ENCODE data around the gene KCNK7.
A peak's percentile ranks its signal among the peaks of the same experiment; 100 is the strongest.

The KCNK7 gene

DNA sequence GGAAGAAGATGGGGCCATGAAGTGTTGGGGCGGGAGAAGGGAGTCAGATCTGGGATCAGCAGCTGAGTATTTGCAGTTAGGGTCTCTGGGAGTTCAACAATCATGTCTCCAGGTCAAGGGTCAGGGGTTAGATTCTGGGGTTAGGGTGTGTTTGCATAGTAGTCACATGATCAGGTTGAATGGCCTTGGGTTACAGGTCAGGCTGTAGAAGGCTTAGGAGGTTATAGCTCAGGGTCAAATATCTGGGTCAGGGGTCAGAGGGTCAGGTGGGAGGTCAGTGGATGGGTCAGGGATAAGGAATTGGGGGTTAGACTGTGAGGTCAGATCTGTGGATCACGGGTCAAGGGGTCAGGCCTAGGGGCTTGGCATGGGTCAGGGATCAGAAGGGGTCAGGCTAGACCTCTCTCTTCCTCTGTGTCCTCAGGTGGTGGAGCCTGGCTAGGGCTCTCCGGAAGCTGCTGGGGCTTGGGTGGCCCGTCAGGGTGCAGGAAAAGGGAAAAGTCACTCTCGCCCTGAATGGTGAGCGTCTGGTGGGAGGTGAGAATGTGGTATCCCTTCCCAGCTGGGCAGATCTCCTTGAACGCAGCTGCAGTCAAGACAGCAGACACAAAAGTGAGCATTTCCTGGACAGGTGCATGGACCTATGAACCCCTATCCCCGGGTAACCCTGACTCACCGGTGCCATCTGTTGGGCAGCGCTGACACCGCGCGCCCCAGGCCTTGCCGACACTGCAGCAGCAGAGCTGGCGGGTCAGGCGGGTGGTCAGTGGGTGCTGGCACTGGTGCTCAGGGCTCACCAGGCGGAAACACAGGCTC is 43.8 kb downstream of the KCNK7 start:
- in situ Hi-C loops (cut with HindIII; ENCODE audit: low pct_unique_long_range_greater_than_20kb, low sequenced_read_pairs): no loop called here
- DNase-seq (ENCODE audit: low read depth in 1 of 2, low spot score in 1 of 2): peak in 1 of 2 experiments; percentile 86
- no peak for TF ChIP-seq JUND (IDR thresholded peaks at IDR 0.05; ENCODE audit: low read depth)

DNA sequence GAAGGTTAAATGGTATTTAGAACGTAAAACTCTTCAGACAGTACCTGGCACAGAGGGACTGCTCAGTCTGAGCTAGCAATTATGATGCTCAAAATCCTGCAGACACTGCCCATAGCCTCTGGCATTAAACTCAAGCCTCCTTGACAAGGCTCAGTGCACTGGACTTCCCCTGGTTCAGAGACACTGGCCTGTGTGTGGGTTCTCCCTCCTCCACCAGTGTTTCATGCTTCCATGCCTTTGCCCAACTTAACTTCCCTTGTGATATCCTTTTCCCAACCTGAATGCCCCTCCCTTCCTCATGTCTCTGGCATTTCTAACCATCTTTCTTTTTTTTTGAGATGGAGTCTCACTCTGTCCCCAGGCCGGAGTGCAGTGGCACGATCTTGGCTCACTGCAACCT is 46.5 kb downstream of the KCNK7 start:
- in situ Hi-C loops (cut with HindIII; ENCODE audit: low pct_unique_long_range_greater_than_20kb, low sequenced_read_pairs): no loop called here
- no peak for DNase-seq (ENCODE audit: low read depth in 1 of 2, low spot score in 1 of 2)
- no peak for TF ChIP-seq JUND (IDR thresholded peaks at IDR 0.05; ENCODE audit: low read depth)

DNA sequence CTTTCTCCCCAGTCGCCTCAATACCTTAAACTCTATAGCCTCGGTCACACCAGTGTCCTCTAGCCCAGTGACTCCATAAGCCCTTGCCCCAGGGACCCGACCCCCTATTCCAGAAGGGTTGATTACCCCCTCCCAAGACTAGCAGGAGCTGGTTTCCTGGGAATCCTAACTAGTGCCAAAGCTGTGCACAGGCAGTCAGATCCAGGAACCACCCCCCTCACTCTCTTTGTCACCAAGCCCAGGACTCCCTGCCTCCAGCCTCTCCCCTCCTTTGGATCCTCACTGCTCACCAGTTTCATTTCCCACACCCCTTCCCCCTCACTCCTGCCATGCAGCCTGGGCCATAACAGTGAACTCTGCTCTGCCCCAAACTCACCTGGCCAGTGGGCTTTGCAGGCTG is 47.2 kb downstream of the KCNK7 start:
- no peak for TF ChIP-seq JUND (IDR thresholded peaks at IDR 0.05; ENCODE audit: low read depth)
- in situ Hi-C loops (cut with HindIII; ENCODE audit: low pct_unique_long_range_greater_than_20kb, low sequenced_read_pairs): no loop called here
- no peak for DNase-seq (ENCODE audit: low read depth in 1 of 2, low spot score in 1 of 2)

DNA sequence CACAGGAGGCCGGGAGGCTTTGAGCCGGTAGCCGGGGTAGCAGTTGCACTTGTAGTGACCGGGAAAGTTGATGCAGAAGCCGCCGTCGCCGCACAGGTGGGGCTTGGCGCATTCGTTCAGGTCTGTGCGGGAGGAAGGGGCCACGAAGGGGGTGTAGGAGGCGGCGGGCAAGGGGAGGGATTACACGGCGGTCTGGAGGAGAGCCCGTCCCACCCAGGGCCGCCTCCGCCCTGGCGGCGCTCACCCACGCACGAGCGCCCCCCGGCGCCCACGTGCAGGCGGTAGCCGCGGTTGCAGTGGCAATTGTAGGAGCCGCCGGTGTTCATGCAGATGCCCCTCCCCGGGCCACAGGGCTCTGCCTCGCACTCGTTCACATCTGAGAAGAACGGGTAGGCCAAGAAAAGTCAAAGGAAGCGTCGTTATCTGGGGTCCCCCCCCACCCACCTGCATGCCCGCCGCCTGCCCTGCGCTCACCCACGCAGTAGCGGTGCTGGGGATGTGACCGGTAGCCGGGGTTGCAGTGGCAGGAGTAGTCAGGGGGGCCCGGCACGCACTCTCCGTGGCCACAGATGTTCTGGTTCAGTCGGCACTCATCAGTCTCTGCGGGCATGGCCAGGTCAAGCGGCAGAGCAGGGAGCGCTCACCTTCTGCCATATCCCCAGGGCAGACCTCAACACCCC is 48.0 kb downstream of the KCNK7 start:
- TF ChIP-seq JUND (IDR thresholded peaks at IDR 0.05; ENCODE audit: low read depth): no peak
- DNase-seq (ENCODE audit: low read depth in 1 of 2, low spot score in 1 of 2): no peak
- in situ Hi-C loops (cut with HindIII; ENCODE audit: low pct_unique_long_range_greater_than_20kb, low sequenced_read_pairs): no loop called here

DNA sequence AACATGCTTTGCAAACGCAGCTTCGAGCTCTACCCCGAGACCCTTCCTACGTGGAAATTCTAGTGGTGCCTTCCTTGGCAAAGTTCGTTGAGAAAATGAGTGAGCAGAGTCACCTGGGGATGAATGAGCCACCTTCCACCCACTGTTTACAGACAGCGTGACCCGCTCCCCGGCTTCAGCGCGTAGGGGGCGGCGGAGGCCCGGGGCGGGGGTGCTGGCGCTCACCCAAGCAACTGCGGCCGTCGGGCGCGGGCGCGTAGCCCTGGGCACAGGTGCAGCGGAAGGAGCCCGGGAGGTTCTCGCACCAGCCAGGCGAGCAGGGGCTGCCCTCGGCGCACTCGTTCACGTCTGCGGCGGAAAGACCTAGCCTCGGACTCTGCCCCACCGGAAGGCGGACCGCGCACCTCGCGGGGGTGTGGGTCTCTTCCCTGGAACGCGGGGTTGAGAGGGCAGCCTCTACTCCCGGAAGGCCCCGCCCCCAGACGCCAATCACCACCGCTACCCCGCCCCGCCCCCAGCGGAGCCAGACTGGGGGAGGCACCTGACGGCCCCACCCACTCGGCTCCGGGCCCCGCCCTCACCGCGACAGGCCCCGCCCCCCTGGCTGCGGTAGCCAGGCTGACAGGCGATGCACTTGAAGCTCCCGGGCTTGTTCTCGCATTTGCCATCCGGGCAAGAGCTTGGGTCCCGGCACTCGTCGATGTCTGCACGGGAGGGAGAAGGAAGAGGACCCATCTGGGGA is 49.2 kb downstream of the KCNK7 start:
- no peak for TF ChIP-seq JUND (IDR thresholded peaks at IDR 0.05; ENCODE audit: low read depth)
- in situ Hi-C loops (cut with HindIII; ENCODE audit: low pct_unique_long_range_greater_than_20kb, low sequenced_read_pairs): no loop called here
- peak; percentile 97 to 99 for DNase-seq (ENCODE audit: low read depth in 1 of 2, low spot score in 1 of 2)

DNA sequence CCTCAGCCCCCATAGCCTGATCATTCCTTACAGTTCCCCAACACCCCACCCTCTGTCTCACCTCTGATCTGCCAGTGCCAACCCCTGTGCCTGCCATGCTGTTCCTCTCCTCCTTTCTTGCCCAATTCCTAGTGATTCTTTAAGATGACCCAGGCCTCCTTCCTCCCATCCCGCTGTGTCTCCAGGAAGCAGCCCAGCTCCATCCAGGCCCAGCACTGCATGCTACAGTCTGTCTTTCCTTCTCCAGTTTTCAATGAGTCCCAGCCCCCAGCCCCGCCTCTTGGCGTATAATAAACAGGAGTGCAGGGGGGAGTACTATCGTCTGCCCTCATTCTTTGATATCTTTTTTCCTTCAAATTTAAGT is 49.8 kb downstream of the KCNK7 start:
- DNase-seq (ENCODE audit: low read depth in 1 of 2, low spot score in 1 of 2): no peak
- TF ChIP-seq JUND (IDR thresholded peaks at IDR 0.05; ENCODE audit: low read depth): no peak
- in situ Hi-C loops (cut with HindIII; ENCODE audit: low pct_unique_long_range_greater_than_20kb, low sequenced_read_pairs): no loop called here
